Neural crest cell (in vitro differentiated cells): ENCODE measurements around the gene CD200R1. TPM values are rescaled to one million over a fixed set of nuclear protein-coding genes. Genes with fewer than 3 reads are reported as not detected.

ENCODE experiments used
- DNase-seq: peaks from one replicate; pipeline ENCODE4 v3.0.0; 2021; ENCODE audit warnings: low read depth, mixed read lengths, low spot score
- H3K27ac Mint-ChIP-seq: one replicate; pipeline ENCODE4 v1.8.0; 2021; ENCODE audit warnings: mild to moderate bottlenecking, mixed read lengths; ENCODE audit not compliant: unreplicated experiment
- H3K27me3 Mint-ChIP-seq: 2 replicates; pipeline ENCODE4 v1.8.0; 2021; ENCODE audit warnings: low read depth, mild to moderate bottlenecking, mixed read lengths
- H3K36me3 Mint-ChIP-seq: 2 replicates; pipeline ENCODE4 v1.8.0; 2021; ENCODE audit warnings: low read depth, mild to moderate bottlenecking, mixed read lengths
- H3K4me1 Mint-ChIP-seq: 2 replicates; pipeline ENCODE4 v1.8.0; 2021; ENCODE audit warnings: mixed read lengths
- H3K4me3 Mint-ChIP-seq: one replicate; pipeline ENCODE4 v1.8.0; 2021; ENCODE audit warnings: mild to moderate bottlenecking, mixed read lengths
- H3K9me3 Mint-ChIP-seq: 2 replicates; pipeline ENCODE4 v1.8.0; 2021; ENCODE audit warnings: mixed read lengths
- CTCF ChIP-seq: fragments of 200-600 bp; sonication (generic); conservative IDR thresholded peaks from 2 replicates; pipeline ENCODE4 v1.5.0; 2021; ENCODE audit warnings: antibody characterized with exemption, mild to moderate bottlenecking
- total RNA-seq: library from RNA; stranded (reverse); gene quantifications from 2 replicates; pipeline ENCODE4 v1.2.1, GENCODE V29; 2021

Gene CD200R1
- total RNA-seq, 1 donor from 2014 or later = not detected

- DNase-seq = no peak
- Mint-ChIP-seq H3K27ac (no peak overlapping the region), H3K9me3 (peaks cover 4% of the 10 kb centered on the region), H3K27me3 (no peaks in the 10 kb centered on the region), H3K4me3 (no peak overlapping the region), H3K4me1 (no peaks in the 10 kb centered on the region), H3K36me3 (no peaks in the 10 kb centered on the region)
- TF ChIP-seq CTCF = no peak
Observed at GRCh38 chr3:112888381-112889085, 86.4 kb downstream of the CD200R1 start.

GRCh38 chr3:112884678-112885290 is 90.1 kb downstream of the CD200R1 start:
- H3K27me3 Mint-ChIP-seq = no peaks in the 10 kb centered on the region

GRCh38 chr3:112881891-112882290 is 93.0 kb downstream of the CD200R1 start:
- TF ChIP-seq CTCF = no peak
- H3K9me3 Mint-ChIP-seq = peaks cover 15% of the 10 kb centered on the region

More at GRCh38 chr3:112884678-112885290, 90.1 kb downstream of the CD200R1 start:
- Mint-ChIP-seq H3K27ac (no peak overlapping the region), H3K36me3 (no peaks in the 10 kb centered on the region), H3K4me3 (no peak overlapping the region), H3K9me3 (peaks cover 7% of the 10 kb centered on the region), H3K4me1 (no peaks in the 10 kb centered on the region)
- DNase-seq = no peak
- no peak for TF ChIP-seq CTCF

GRCh38 chr3:112875561-112875960 is 99.3 kb downstream of the CD200R1 start:
- Mint-ChIP-seq H3K27me3 (no peaks in the 10 kb centered on the region), H3K9me3 (peaks cover 11% of the 10 kb centered on the region), H3K4me3 (no peak overlapping the region), H3K27ac (no peak overlapping the region), H3K4me1 (no peaks in the 10 kb centered on the region), H3K36me3 (peaks cover 3% of the 10 kb centered on the region)
- DNase-seq = no peak
- no peak for TF ChIP-seq CTCF

More at GRCh38 chr3:112881891-112882290, 93.0 kb downstream of the CD200R1 start:
- H3K27me3 Mint-ChIP-seq = no peaks in the 10 kb centered on the region
- no peak for DNase-seq
- H3K36me3 Mint-ChIP-seq = no peaks in the 10 kb centered on the region
- no peak overlapping the region for H3K27ac Mint-ChIP-seq
- H3K4me3 Mint-ChIP-seq = no peak overlapping the region
- H3K4me1 Mint-ChIP-seq = no peaks in the 10 kb centered on the region

GRCh38 chr3:112874725-112875124 is 100.2 kb downstream of the CD200R1 start:
- Mint-ChIP-seq H3K4me3 (no peak overlapping the region), H3K27me3 (no peaks in the 10 kb centered on the region), H3K9me3 (peaks cover 15% of the 10 kb centered on the region), H3K27ac (no peak overlapping the region), H3K4me1 (no peaks in the 10 kb centered on the region), H3K36me3 (peaks cover 6% of the 10 kb centered on the region)
- no peak for DNase-seq
- TF ChIP-seq CTCF = no peak
